Measurements from ENCODE around the gene SIL1.

DNA sequence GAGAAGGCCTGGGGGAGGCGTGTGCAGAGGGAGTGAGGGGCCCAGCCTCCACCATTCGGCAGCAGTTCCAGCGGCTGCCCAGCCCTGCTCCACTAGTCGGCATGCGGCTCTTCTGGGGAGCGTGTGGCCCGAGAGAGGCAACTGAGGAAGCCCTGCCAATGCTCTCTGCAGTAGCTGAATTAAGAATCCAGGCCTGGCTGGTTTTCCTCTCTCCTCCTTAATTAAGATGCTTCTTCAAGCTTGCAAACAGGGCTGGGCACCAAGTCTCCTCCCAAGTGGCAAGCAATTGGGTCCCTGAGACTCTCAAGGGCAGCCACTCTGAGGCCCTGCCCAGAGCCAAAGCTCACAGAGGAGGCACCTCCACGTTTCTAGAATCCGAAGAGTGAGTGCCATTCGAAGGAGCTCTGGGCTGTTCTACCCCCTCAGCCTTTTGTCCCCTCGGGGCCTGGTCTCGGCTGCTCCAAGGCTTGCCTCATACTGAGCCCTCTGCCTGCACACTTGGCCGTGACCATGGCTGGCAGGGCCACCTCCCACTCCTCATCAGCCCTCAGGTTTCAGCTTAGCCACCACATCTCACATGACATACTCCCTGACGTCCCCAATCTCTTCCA is 247.6 kb downstream of the SIL1 start:
- TF ChIP-seq POLR2A (IDR thresholded peaks at IDR 0.05; ENCODE audit: low read depth) (no peak), POLR2AphosphoS5 (IDR thresholded peaks at IDR 0.05) (no peak)

All from esophagus muscularis mucosa (tissue), 2 donors.